HepG2 (cell line): ENCODE data around the gene FOLR2. TPM values are rescaled to one million over a fixed set of nuclear protein-coding genes. Genes with fewer than 3 reads are reported as not detected.

Experiments
- ATAC-seq: fragments of 200-7000 bp; cut with Tn5 transposase; 3 replicates; pipeline ENCODE4 v1.9.1; 2020; ENCODE audit warnings: mild to moderate bottlenecking, moderate library complexity
- BruUV-seq: library from RNA; stranded (reverse); fragments of 400-500 nt; replicated peaks from 2 replicates; lab custom pipeline; 2021; lab: Mats Ljungman, UMichigan
- CTCF ChIA-PET: fragments of 300-600 bp; formaldehyde crosslinking; extraction: SDS; loops from one replicate; lab custom pipeline; 2021; ENCODE audit warnings: low total read pairs, inconsistent platforms, low intra/inter-chr PET ratio; lab: Yijun Ruan, JAX
- POLR2A ChIA-PET: fragments of 350-600 bp; sonication (Branson Sonifier 250); formaldehyde crosslinking; loops from one replicate; lab custom pipeline; 2020; ENCODE audit warnings: antibody characterized with exemption, inconsistent platforms; lab: Yijun Ruan, JAX
- DNase-seq: peaks from one replicate; pipeline ENCODE4 v3.0.0-alpha.2; 2015; ENCODE audit warnings: low spot score
- FAIRE-seq: peaks from 3 replicates; lab custom pipeline; 2011; peaks lifted over from hg19 to GRCh38; lab: Jason Lieb, UNC
- H2AFZ ChIP-seq: one replicate; pipeline ENCODE4 v1.6.1; 2011; ENCODE audit warnings: low read length, inconsistent platforms
- H3K27ac ChIP-seq: fragments of 300-600 bp; 3 replicates; pipeline ENCODE4 v1.8.0; 2011; ENCODE audit warnings: mixed run types, mild to moderate bottlenecking, mixed read lengths, low read length, inconsistent platforms; ENCODE audit not compliant: insufficient read depth; ENCODE audit errors: extremely low read length
- H3K27me3 ChIP-seq, 2 experiments: fragments of 200-600 bp in 1 of 2; 2 replicates in 1 of 2; 3 replicates in 1 of 2; pipeline versions ENCODE4 v1.6.0 to v1.8.0; 2011; ENCODE audit warnings: low read length in 2 of 2, mild to moderate bottlenecking in 2 of 2, moderate library complexity in 2 of 2, inconsistent platforms in 1 of 2; ENCODE audit not compliant: insufficient read depth in 2 of 2, control insufficient read depth in 1 of 2
- H3K36me3 ChIP-seq, 2 experiments: fragments of 200-600 bp in 1 of 2; replicated peaks in 1 of 2; 2 replicates in 1 of 2; 3 replicates in 1 of 2; pipeline versions ENCODE4 v1.5.1 to v1.8.0; 2011; ENCODE audit warnings: low read length in 2 of 2, inconsistent platforms in 1 of 2; ENCODE audit not compliant: insufficient read depth in 2 of 2, control insufficient read depth in 1 of 2
- H3K4me1 ChIP-seq: 2 replicates; pipeline ENCODE4 v1.5.1; 2012; ENCODE audit warnings: low read length, inconsistent platforms; ENCODE audit not compliant: insufficient read depth
- H3K4me2 ChIP-seq: 2 replicates; pipeline ENCODE4 v1.6.0; 2011; ENCODE audit warnings: low read depth, low read length, inconsistent platforms
- H3K4me3 ChIP-seq, 3 experiments: fragments of 200-600 bp in 1 of 3; sonication (generic), shearing (Covaris generic) in 1 of 3; replicated peaks in 1 of 3; 2 replicates each; pipeline ENCODE4 v1.5.1; 2011 to 2016; ENCODE audit warnings: low read length in 3 of 3, inconsistent platforms in 2 of 3, low read depth in 2 of 3, mild to moderate bottlenecking in 2 of 3, control low read depth in 1 of 3, mixed read lengths in 1 of 3; ENCODE audit not compliant: insufficient read depth in 1 of 3
- H3K79me2 ChIP-seq: one replicate; pipeline ENCODE4 v1.6.1; 2011; ENCODE audit warnings: low read length, inconsistent platforms; ENCODE audit not compliant: insufficient read depth
- H3K9ac ChIP-seq: 2 replicates; pipeline ENCODE4 v1.6.0; 2011; ENCODE audit warnings: mild to moderate bottlenecking, low read depth, low read length, inconsistent platforms; ENCODE audit not compliant: insufficient read depth
- H3K9me3 ChIP-seq: 2 replicates; pipeline ENCODE4 v1.5.1; 2012; ENCODE audit warnings: mild to moderate bottlenecking, low read length
- H4K20me1 ChIP-seq: 2 replicates; pipeline ENCODE4 v1.6.0; 2011; ENCODE audit warnings: inconsistent platforms, mild to moderate bottlenecking, low read length, moderate library complexity; ENCODE audit not compliant: insufficient read depth
- FOXC1 ChIP-seq: sonication (generic); formaldehyde crosslinking; IDR thresholded peaks from 2 replicates; pipeline ENCODE4 v1.8.0; 2022; ENCODE audit warnings: mild to moderate bottlenecking, missing genetic modification reagents, borderline replicate concordance
- KLF15 ChIP-seq: sonication (generic); formaldehyde crosslinking; IDR thresholded peaks from 2 replicates; pipeline ENCODE4 v1.8.1; 2023; ENCODE audit warnings: borderline replicate concordance, mild to moderate bottlenecking, inconsistent platforms, missing genetic modification reagents, mixed read lengths
- ZKSCAN8 ChIP-seq: IDR thresholded peaks from 2 replicates; pipeline ENCODE4 v1.6.1; 2016; ENCODE audit warnings: borderline replicate concordance, missing genetic modification reagents, missing compliant biosample characterization
- ZNF484 ChIP-seq: sonication (generic); formaldehyde crosslinking; IDR thresholded peaks from 2 replicates; pipeline ENCODE4 v1.5.1; 2020; ENCODE audit warnings: mild to moderate bottlenecking, low read depth, missing genetic modification reagents, borderline replicate concordance
- WGBS: methylation state at CpG from one replicate; pipeline ENCODE4 v1.1.6; 2017; ENCODE audit warnings: low lambda C conversion rate; 5-methylcytosine and 5-hydroxymethylcytosine counted together
- in situ Hi-C: cut with HindIII; loops from 2 replicates; pipeline ENCODE4 v1.10.0; 2017; ENCODE audit warnings: low pct_unique_long_range_greater_than_20kb; ENCODE audit not compliant: extremely low pct_ligation_motif_present
- intact Hi-C: fragments of 100-400 bp; cut with micrococcal nuclease; formaldehyde crosslinking; loops from one replicate; pipeline ENCODE4 v1.10.0; 2022; ENCODE audit not compliant: unreplicated experiment
- polyA plus RNA-seq, 8 experiments: library from polyadenylated mRNA; depleted of rRNA in 3 of 8; stranded (reverse) in 7 of 8; unstranded in 1 of 8; fragments of >200 nt; fragmentation: Illumina TruSeq in 4 of 8; extraction: Trizol in 4 of 8; gene quantifications; 2 replicates each; pipeline versions ENCODE4 v1.2.1 to v1.2.3, GENCODE V29; 2011 to 2016; ENCODE audit warnings: low read depth in 4 of 8, missing spikeins in 1 of 8, mixed read lengths in 1 of 8; ENCODE audit not compliant: insufficient read depth in 1 of 8
- total RNA-seq, 5 experiments: library from RNA; depleted of rRNA; stranded (reverse); fragments of >200 nt; fragmentation: Illumina TruSeq; extraction: Trizol; gene quantifications; 2 replicates each; pipeline ENCODE4 v1.2.3, GENCODE V29; 2016; ENCODE audit warnings: low read depth in 1 of 5

FOLR2 gene
- total and polyA plus RNA-seq, 2 of the 13 experiments (the other 11 are each of a cell fraction or from before 2014, with no cell fraction given) = 0.09 TPM; not detected in 1

DNA sequence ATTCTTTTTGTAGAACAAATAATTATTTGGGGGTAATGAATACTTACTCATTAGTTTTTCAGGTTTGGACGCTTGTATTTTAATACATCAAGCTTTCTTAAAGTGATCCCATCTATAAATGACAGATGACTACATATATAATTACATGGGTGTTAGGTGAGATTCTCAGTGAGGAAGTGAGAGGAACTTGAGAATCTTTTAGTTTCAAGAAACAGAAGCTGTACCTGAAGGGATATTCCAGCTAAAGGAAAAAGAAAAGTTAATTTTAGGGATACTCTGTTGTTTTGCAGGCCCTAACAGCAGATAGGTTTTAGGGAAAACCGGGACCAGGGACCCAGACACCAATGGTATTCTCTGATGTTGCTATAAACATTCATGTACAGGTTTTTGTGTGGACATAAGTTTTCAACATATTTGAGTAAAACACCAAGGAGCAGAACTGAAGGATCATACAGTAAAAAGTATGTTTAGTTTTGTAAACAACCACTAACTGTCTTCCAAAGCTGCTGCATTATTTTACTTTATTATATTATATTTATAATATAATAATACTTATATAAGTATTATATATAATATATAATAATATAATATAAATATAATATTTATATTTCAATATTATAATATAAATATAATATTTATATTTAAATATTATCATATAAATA, 51.5 kb downstream of the FOLR2 start:
- DNase-seq = no peak
- ChIA-PET POLR2A (no interaction called here), CTCF (no interaction called here)
- Histone ChIP-seq H3K4me1 (peaks cover 27% of the 10 kb centered on the region), H3K9me3 (no peaks in the 10 kb centered on the region), H3K27me3 (no peaks in the 10 kb centered on the region), H3K79me2 (no peaks in the 10 kb centered on the region), H3K4me2 (no peak overlapping the region), H4K20me1 (no peaks in the 10 kb centered on the region), H3K36me3 (no peaks in the 10 kb centered on the region), H3K27ac (no peak overlapping the region), H3K9ac (no peak overlapping the region), H2AFZ (no peak overlapping the region), H3K4me3 (no peak overlapping the region)
- no peak for ATAC-seq
- no peak for FAIRE-seq
- WGBS = 33% methylated on average over 2 of the region's 2 CpGs
- intact Hi-C loops (no loop called here), in situ Hi-C loops (no loop called here)
- BruUV-seq = no TSS peak
- no peak for TF ChIP-seq KLF15 (CRISPR knock-in tag)
- TF ChIP-seq ZNF484 (CRISPR knock-in tag) = no peak
- TF ChIP-seq FOXC1 (CRISPR knock-in tag) = no peak
- TF ChIP-seq ZKSCAN8 (CRISPR knock-in tag) = no peak

Other genes with a start within 250 kb of the FOLR2 start
- 1.0 and 4.1 TPM in 2 replicates for gene IL18BP, start 217.9 kb upstream of the FOLR2 start, total RNA-seq (2016; rRNA removed; fragmentation: Illumina TruSeq; extraction: Trizol)
- gene IL18BP, start 217.9 kb upstream of the FOLR2 start, polyA plus RNA-seq (2011; rRNA removed) = 12.6 and 12.8 TPM in 2 replicates
- 60.2 and 67.7 TPM in 2 replicates for gene NUMA1, start 136.3 kb upstream of the FOLR2 start, total RNA-seq (2016; rRNA removed; fragmentation: Illumina TruSeq; extraction: Trizol)
- gene NUMA1, start 136.3 kb upstream of the FOLR2 start, polyA plus RNA-seq (2011; rRNA removed) = 57.3 and 65.8 TPM in 2 replicates
- 6.0 and 6.4 TPM in 2 replicates for gene LRRC51, start 135.9 kb upstream of the FOLR2 start, total RNA-seq (2016; rRNA removed; fragmentation: Illumina TruSeq; extraction: Trizol)
- 3.4 and 5.3 TPM in 2 replicates for gene LRRC51, start 135.9 kb upstream of the FOLR2 start, polyA plus RNA-seq (2011; rRNA removed)
- gene LAMTOR1, start 113.5 kb upstream of the FOLR2 start, total RNA-seq (2016; rRNA removed; fragmentation: Illumina TruSeq; extraction: Trizol) = 63.4 and 66.0 TPM in 2 replicates
- 60.4 and 68.2 TPM in 2 replicates for gene LAMTOR1, start 113.5 kb upstream of the FOLR2 start, polyA plus RNA-seq (2011; rRNA removed)
- not detected in 2 replicates for gene TOMT, start 110.9 kb upstream of the FOLR2 start, total RNA-seq (2016; rRNA removed; fragmentation: Illumina TruSeq; extraction: Trizol)
- gene TOMT, start 110.9 kb upstream of the FOLR2 start, polyA plus RNA-seq (2011; rRNA removed) = not detected in 2 replicates
- 25.2 and 25.7 TPM in 2 replicates for gene ANAPC15, start 104.1 kb upstream of the FOLR2 start, total RNA-seq (2016; rRNA removed; fragmentation: Illumina TruSeq; extraction: Trizol)
- 16.5 and 18.8 TPM in 2 replicates for gene ANAPC15, start 104.1 kb upstream of the FOLR2 start, polyA plus RNA-seq (2011; rRNA removed)
- gene FOLR3, start 81.1 kb upstream of the FOLR2 start, total RNA-seq (2016; rRNA removed; fragmentation: Illumina TruSeq; extraction: Trizol) = not detected in 2 replicates
- gene FOLR3, start 81.1 kb upstream of the FOLR2 start, polyA plus RNA-seq (2011; rRNA removed) = 0.09 TPM in 1 of 2 replicates, not detected in the other
- not detected in 2 replicates for gene FOLR1, start 24.7 kb upstream of the FOLR2 start, total RNA-seq (2016; rRNA removed; fragmentation: Illumina TruSeq; extraction: Trizol)
- 0.20 and 0.26 TPM in 2 replicates for gene FOLR1, start 24.7 kb upstream of the FOLR2 start, polyA plus RNA-seq (2011; rRNA removed)
- 14.4 and 29.1 TPM in 2 replicates for gene INPPL1, start 8.0 kb downstream of the FOLR2 start, total RNA-seq (2016; rRNA removed; fragmentation: Illumina TruSeq; extraction: Trizol)
- 66.9 and 80.4 TPM in 2 replicates for gene INPPL1, start 8.0 kb downstream of the FOLR2 start, polyA plus RNA-seq (2011; rRNA removed)
- not detected in 2 replicates for gene PHOX2A, start 27.4 kb downstream of the FOLR2 start, total RNA-seq (2016; rRNA removed; fragmentation: Illumina TruSeq; extraction: Trizol)
- not detected in 2 replicates for gene PHOX2A, start 27.4 kb downstream of the FOLR2 start, polyA plus RNA-seq (2011; rRNA removed)
- gene CLPB, start 217.7 kb downstream of the FOLR2 start, total RNA-seq (2016; rRNA removed; fragmentation: Illumina TruSeq; extraction: Trizol) = 22.0 and 29.5 TPM in 2 replicates
- 11.8 and 15.6 TPM in 2 replicates for gene CLPB, start 217.7 kb downstream of the FOLR2 start, polyA plus RNA-seq (2011; rRNA removed)